GM12878 (cell line): Measurements from ENCODE around the gene LRTM2. TPM values are rescaled to one million over a fixed set of nuclear protein-coding genes. Genes with fewer than 3 reads are reported as not detected.

Experiments used
- BCL11A ChIP-seq: IDR thresholded peaks from 2 replicates; pipeline ENCODE4 v1.6.1; 2011; ENCODE audit warnings: low read depth, low read length
- CHD4 ChIP-seq: fragments of 200-600 bp; sonication (generic); IDR thresholded peaks from 2 replicates; pipeline ENCODE4 v1.6.1; 2016; ENCODE audit warnings: mild to moderate bottlenecking
- CREM ChIP-seq: IDR thresholded peaks from 2 replicates; pipeline ENCODE4 v1.6.1; 2014; ENCODE audit warnings: antibody characterized with exemption, low read depth
- DPF2 ChIP-seq: fragments of 450-650 bp; IDR thresholded peaks from 2 replicates; pipeline ENCODE4 v1.6.1; 2017; ENCODE audit warnings: mild to moderate bottlenecking
- ESRRA ChIP-seq: IDR thresholded peaks from 2 replicates; pipeline ENCODE4 v1.6.1; 2012; ENCODE audit warnings: mild to moderate bottlenecking, low read length, improper control_type of control experiment
- FOS ChIP-seq: IDR thresholded peaks from 3 replicates; pipeline ENCODE4 v1.6.1; 2011; ENCODE audit warnings: borderline replicate concordance; ENCODE audit not compliant: insufficient read length; ENCODE audit errors: extremely low read depth
- MEF2A ChIP-seq: IDR thresholded peaks from 2 replicates; pipeline ENCODE4 v1.6.1; 2011; ENCODE audit warnings: low read depth, mild to moderate bottlenecking, low read length, moderate library complexity; ENCODE audit not compliant: insufficient read depth
- PAX5 ChIP-seq: IDR thresholded peaks from 2 replicates; pipeline ENCODE4 v1.6.1; 2011; ENCODE audit warnings: low read depth, low read length, borderline replicate concordance
- TCF12 ChIP-seq: IDR thresholded peaks from 2 replicates; pipeline ENCODE4 v1.6.1; 2011; ENCODE audit warnings: low read depth, mild to moderate bottlenecking, low read length
- ZNF217 ChIP-seq: fragments of 450-650 bp; IDR thresholded peaks from 2 replicates; pipeline ENCODE4 v1.6.1; 2017; ENCODE audit warnings: antibody characterized with exemption, mild to moderate bottlenecking
- polyA plus RNA-seq, 11 experiments: library from polyadenylated mRNA; depleted of rRNA in 4 of 11; unstranded in 6 of 11; stranded (reverse) in 5 of 11; fragments of >200 nt; fragmentation: Nextera tagmentation in 4 of 11; fragmentation: Illumina TruSeq in 1 of 11; extraction: Ambion mirVana in 4 of 11; extraction: Trizol in 1 of 11; gene quantifications; 1 replicate in 1 of 11; 2 replicates in 10 of 11; pipeline versions ENCODE4 v1.2.1 to v1.2.3, GENCODE V29; 2011 to 2016; ENCODE audit warnings: inconsistent platforms in 2 of 11, missing spikeins in 2 of 11, low read depth in 1 of 11
- total RNA-seq, 4 experiments: library from RNA; depleted of rRNA in 3 of 4; stranded (reverse); fragments of >200 nt in 3 of 4; fragmentation: Illumina TruSeq in 1 of 4; extraction: Trizol in 1 of 4; gene quantifications; 2 replicates each; pipeline versions ENCODE4 v1.2.1 to v1.2.3, GENCODE V29; 2013 to 2021
- TF ChIP-seq, protein P1 (sequence below): IDR thresholded peaks from 2 replicates; pipeline ENCODE4 v1.6.1; 2012; ENCODE audit warnings: low read depth, low read length, improper control_type of control experiment
- TF ChIP-seq, protein P2 (sequence below): IDR thresholded peaks from 2 replicates; pipeline ENCODE4 v1.6.1; 2012; ENCODE audit warnings: mild to moderate bottlenecking, low read depth, low read length

Gene LRTM2
- total and polyA plus RNA-seq, 10 of the 15 experiments (the other 5 are each of a cell fraction or from before 2014, with no cell fraction given): 0.05 TPM; not detected in 9

DNA sequence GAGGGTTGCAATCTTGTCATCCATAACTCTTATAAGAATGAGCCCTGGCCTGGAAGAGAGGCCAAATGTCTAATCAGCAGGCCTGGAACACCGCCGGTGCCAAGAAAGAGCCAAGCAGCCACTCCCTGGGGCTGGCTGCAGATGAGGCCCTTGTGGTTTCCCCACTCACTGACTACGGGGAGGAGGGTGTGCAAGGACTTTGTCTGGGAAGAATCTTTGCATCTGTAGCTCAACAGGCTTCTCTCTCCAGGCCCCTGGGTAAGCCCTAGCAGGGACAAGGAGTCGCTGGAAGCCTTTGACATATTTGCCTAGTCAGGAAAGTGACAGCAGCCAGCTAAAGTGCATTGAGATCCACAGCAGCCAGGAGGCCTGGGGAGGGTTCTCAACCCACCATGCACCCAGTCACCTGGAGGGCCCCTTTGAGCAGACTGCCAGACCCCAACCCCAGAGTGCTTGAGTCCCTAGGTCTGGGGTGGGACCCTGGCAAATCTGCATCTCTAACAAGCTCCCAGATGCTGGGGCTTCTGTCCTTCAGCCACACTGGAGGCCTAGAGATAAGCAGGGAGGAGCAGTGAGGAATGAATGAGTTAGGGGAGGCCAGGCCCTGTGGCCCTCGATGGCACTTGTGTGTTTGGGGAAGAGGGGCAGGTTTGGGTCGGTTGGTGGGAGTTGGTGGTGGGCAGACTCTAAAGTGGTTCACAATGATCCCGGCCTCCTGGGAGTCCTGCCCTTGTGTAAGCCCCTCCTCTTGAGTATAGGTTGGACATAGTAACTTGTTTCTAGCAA, 13.9 kb upstream of the LRTM2 start (continued):
- TF ChIP-seq TCF12 (no peak), ESRRA (no peak), BCL11A (no peak), DPF2 (no peak), FOS (no peak), CHD4 (no peak), PAX5 (no peak), CREM (no peak), MEF2A (no peak), ZNF217 (no peak)
- TF ChIP-seq, protein P1, sequence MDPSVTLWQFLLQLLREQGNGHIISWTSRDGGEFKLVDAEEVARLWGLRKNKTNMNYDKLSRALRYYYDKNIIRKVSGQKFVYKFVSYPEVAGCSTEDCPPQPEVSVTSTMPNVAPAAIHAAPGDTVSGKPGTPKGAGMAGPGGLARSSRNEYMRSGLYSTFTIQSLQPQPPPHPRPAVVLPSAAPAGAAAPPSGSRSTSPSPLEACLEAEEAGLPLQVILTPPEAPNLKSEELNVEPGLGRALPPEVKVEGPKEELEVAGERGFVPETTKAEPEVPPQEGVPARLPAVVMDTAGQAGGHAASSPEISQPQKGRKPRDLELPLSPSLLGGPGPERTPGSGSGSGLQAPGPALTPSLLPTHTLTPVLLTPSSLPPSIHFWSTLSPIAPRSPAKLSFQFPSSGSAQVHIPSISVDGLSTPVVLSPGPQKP: no peak
- TF ChIP-seq, protein P2, sequence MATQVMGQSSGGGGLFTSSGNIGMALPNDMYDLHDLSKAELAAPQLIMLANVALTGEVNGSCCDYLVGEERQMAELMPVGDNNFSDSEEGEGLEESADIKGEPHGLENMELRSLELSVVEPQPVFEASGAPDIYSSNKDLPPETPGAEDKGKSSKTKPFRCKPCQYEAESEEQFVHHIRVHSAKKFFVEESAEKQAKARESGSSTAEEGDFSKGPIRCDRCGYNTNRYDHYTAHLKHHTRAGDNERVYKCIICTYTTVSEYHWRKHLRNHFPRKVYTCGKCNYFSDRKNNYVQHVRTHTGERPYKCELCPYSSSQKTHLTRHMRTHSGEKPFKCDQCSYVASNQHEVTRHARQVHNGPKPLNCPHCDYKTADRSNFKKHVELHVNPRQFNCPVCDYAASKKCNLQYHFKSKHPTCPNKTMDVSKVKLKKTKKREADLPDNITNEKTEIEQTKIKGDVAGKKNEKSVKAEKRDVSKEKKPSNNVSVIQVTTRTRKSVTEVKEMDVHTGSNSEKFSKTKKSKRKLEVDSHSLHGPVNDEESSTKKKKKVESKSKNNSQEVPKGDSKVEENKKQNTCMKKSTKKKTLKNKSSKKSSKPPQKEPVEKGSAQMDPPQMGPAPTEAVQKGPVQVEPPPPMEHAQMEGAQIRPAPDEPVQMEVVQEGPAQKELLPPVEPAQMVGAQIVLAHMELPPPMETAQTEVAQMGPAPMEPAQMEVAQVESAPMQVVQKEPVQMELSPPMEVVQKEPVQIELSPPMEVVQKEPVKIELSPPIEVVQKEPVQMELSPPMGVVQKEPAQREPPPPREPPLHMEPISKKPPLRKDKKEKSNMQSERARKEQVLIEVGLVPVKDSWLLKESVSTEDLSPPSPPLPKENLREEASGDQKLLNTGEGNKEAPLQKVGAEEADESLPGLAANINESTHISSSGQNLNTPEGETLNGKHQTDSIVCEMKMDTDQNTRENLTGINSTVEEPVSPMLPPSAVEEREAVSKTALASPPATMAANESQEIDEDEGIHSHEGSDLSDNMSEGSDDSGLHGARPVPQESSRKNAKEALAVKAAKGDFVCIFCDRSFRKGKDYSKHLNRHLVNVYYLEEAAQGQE: no peak
- TF ChIP-seq, all 136 proteins: peak for 0
